Measurements from ENCODE around the gene GPM6B.

The GPM6B gene

DNA sequence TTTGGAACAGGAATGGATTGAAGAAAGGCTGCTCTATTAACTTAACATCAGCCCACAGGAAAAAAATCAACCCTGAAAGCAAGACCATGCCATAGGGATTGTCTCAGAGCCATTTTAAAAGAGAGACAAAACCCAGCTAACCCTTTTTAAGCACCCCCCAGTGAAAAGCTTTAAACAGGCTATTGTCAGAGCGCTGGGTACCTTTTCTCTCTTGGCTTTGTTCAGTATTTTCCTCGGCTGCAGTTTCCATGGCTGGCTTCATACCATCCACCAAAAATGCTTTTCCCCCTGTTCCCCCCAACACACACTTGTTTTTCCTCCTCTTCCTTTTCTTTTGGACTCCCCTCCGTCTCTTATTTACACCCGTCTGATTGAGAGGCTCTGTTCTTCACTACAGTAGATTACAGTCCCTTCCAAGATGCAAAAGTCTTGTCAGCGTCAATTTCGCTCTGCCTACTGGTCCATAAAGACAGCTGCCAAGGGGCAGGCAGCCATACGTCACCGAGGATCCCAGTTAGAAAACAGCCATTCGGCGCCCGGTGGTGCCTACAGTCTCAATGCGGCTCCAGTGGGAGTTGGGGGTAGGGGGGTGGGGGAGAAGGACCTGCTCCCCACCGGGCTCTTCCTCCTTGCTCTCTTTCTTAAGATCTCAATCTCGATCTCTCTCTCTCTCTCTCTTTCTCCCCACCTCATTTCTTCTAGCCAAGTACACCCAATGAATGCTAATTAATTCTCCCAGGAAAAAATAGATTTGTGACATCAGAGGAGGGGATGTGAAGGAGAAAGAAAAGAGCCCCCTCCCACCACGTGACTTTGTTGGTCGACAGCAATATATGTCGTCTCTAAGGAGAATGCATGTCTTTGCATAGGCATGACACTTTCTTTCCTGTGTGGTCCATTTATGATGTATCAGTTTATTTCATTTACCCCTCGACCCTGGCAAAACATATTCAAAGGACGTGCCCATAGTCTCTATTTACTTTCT lies at the start of gene GPM6B:
TSS of gene GPM6B (minus strand) at position 451 of the 985 bp plus-strand sequence. CDS start at position 262, 189 bp downstream.
- no peak for DNase-seq (ENCODE audit: low read depth in 2 of 2)

- no peak for DNase-seq (ENCODE audit: low read depth in 2 of 2)
These were observed 47.4 kb upstream of the GPM6B start for GRCh38 chrX:13864264-13864663.

- DNase-seq (ENCODE audit: low read depth in 2 of 2), result no peak
These were observed 46.4 kb upstream of the GPM6B start for GRCh38 chrX:13863324-13863723.

GRCh38 chrX:13859724-13860123 lies 42.8 kb upstream of the GPM6B start:
- DNase-seq (ENCODE audit: low read depth in 2 of 2), result no peak

- no peak for DNase-seq (ENCODE audit: low read depth in 2 of 2)
These were observed 40.9 kb upstream of the GPM6B start for GRCh38 chrX:13857804-13858203.

- no peak for DNase-seq (ENCODE audit: low read depth in 2 of 2)
These were observed 39.0 kb upstream of the GPM6B start for GRCh38 chrX:13855689-13856450.

DNA sequence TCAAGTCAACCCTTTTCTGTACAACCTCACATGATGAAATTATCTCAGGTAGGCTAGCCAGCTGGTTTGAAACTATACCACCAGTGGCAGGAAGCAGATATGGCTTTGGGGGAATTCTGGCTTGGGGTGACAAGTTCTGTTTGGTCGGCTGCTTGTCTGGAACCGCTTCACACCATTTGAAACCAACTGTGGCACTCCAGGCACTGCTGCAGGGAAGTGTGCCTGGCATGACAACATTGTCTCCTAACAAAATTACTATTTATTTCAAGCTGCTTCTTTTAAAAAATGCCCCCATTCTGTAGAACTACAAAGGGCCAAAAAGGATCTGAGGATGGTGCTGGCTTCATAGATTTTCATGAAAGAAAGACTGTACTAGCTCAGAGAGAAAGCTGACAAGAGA lies 37.1 kb upstream of the GPM6B start:
- no peak for DNase-seq (ENCODE audit: low read depth in 2 of 2)

- no peak for DNase-seq (ENCODE audit: low read depth in 2 of 2)
These were observed 35.3 kb upstream of the GPM6B start for GRCh38 chrX:13852001-13852695.

DNA sequence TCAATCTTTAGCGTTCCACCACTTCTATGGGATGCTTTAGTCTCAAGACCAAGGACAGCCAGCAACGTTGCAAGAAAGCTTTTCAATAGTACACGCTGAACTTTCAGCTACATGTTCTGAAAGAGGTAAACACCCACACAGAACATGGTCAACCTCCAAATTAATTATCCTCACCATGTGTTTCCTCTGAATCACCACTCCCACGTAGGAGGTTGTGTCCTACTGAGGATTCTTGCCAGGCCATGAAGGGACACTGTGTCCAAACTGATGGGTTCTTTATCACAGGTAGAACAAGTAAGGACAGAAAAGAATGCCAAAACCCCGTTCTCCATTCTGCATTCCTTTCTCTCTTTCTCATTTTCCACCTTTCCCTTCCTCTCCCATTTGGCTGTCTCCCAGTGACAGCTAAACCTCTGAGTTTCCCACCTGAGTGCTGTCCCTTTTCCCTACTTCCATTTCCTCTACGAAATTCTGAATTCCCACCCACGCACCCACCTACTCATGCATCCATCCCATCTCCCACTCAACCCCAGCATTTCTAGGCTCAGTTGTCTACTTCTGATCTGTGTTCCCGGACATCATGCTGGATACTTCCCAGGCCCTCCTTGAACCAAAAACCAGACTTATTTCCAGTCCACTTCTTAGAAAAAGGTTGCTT lies 29.0 kb upstream of the GPM6B start:
- DNase-seq (ENCODE audit: low read depth in 2 of 2), result no peak

GRCh38 chrX:13843150-13843721 lies 26.3 kb upstream of the GPM6B start:
- DNase-seq (ENCODE audit: low read depth in 2 of 2), result no peak

GRCh38 chrX:13840121-13840520 lies 23.2 kb upstream of the GPM6B start:
- DNase-seq (ENCODE audit: low read depth in 2 of 2), result no peak

- no peak for DNase-seq (ENCODE audit: low read depth in 2 of 2)
These were observed 20.4 kb upstream of the GPM6B start for GRCh38 chrX:13837290-13837745.

DNA sequence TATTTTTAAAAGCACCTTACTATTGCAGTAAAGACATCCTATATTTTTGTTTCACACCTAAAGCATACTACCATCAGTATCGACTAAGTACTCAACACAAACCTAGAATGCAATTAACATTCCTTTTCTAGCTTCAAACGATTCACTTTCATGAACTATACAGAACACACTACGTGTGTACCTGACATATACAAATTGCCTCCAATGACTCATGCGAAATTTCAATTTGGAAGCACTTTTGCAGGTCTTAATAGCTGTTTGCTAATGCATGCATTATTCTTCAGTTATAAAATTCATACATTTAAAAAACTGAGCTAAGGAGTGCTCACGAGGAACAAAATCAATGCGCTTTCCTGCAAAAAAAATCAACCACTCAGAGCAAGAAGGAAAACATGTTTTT lies 19.7 kb upstream of the GPM6B start:
- no peak for DNase-seq (ENCODE audit: low read depth in 2 of 2)

DNA sequence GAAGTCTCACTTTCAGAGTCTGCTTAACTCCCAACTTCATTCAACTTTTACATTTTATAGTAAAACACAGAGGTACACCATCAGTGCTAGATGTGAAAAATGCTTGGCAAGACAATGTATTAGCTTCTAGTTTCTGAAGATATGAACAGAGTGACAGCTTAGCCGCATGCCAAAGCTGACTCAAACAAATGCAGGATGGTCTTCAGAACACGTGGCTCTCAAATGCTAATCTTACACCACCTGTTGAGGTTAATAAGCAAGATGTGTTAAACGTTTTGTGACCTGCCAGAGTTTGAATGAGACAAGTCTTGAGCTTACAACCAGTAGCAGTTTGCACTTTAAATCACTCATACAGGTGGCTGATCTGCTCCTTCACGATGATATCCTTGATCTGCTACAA lies 18.9 kb upstream of the GPM6B start:
- no peak for DNase-seq (ENCODE audit: low read depth in 2 of 2)

DNA sequence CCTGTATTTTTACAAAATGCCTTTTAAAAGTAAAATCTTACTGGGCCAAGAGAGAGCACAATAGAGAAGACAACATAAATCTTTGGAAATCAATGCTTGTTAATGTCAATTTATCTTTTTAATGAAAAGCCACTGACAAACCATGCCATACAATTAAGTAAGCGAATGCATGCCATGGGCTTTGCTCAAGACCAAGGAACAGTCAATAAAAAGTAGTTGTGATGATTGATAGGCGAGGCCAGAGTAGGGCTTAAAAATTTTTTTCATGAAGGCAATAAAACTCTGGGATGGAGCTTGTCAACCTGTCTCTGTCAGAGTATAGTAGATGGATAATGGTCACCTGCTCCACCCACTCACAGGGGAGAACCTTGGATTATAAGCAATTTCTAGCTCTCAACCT lies 17.5 kb upstream of the GPM6B start:
- DNase-seq (ENCODE audit: low read depth in 2 of 2), result no peak

DNA sequence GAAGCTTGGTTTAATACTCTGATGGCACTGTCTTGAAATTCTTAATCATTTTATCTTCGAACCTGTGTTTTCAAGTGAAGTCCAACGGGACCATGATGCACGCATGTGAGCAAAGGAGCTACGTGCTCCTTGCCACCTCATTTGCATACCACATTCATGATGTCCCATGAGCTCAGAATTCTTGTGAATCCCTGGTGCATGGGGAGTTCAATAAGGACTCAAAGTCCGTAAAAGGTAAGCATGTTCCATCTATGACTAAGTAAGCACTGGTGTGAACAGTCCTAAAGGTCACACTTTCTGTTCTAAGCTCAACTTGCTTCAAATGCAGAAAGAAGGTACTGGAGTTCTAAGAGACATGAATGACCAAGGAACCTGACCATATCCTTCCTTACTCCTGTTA lies 13.1 kb upstream of the GPM6B start:
- no peak for DNase-seq (ENCODE audit: low read depth in 2 of 2)

GRCh38 chrX:13828392-13828791 lies 11.5 kb upstream of the GPM6B start:
- DNase-seq (ENCODE audit: low read depth in 2 of 2), result no peak

DNA sequence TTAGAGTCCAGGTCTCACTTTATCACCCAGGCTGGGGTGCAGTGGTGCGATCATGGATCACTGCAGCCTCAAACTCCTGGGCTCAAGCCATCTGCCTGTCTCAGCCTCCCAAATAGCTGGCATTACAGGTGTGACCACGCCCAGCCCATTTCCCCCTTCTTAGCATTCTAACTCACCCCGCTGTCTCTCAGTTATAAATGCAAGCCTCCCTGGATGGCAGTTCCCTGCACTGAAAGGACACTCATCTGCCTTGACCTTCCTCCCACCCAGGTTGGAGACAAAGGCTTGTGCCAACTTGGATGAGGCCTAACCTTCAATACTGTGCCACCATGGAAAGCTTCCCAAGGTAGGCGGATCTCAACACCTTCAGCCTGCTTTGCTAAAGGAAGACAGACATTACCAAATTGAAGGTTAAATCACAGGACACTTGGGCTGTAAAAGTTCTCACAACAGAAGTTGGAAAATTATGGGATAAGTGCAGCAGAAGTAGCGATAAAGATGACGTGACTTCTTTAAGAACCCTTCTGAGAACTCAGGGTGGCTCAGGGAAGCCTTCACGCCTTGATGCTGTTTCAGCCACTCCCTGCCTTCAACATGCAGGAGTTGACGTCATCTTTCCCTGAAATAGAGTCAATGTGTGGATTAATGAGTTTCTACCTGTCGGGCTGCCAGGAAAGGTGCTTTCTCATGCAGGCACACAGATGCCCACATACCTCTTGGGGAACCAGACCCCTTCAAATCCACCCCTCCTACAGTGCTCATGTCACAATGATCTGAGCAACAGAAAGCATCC lies 10.6 kb upstream of the GPM6B start:
- DNase-seq (ENCODE audit: low read depth in 2 of 2), result no peak

- DNase-seq (ENCODE audit: low read depth in 2 of 2), result no peak
These were observed 9.9 kb upstream of the GPM6B start for GRCh38 chrX:13826770-13827169.

- DNase-seq (ENCODE audit: low read depth in 2 of 2), result no peak
These were observed 8.4 kb upstream of the GPM6B start for GRCh38 chrX:13825178-13825762.

All from stimulated activated CD8-positive, alpha-beta memory T cell treated with anti-CD3 and anti-CD28 coated beads, Interleukin-15, amount 100 ng/mL, for 48 hours (primary cell).